Kidney epithelial cell (primary cell): ENCODE results near the gene CNNM4. TPM values are rescaled to one million over a fixed set of nuclear protein-coding genes. Genes with fewer than 3 reads are reported as not detected.

Experiments used
- DNase-seq: peaks from one replicate; pipeline ENCODE4 v3.0.0-alpha.2; 2010; ENCODE audit warnings: low read depth
- H3K27me3 ChIP-seq: 2 replicates; pipeline ENCODE4 v1.6.0; 2011; ENCODE audit warnings: low read length; ENCODE audit not compliant: control insufficient read depth, insufficient read depth
- H3K36me3 ChIP-seq: 2 replicates; pipeline ENCODE4 v1.5.1; 2011; ENCODE audit warnings: low read length; ENCODE audit not compliant: control insufficient read depth, insufficient read depth
- H3K4me3 ChIP-seq: 2 replicates; pipeline ENCODE4 v1.5.1; 2011; ENCODE audit warnings: low read depth, mild to moderate bottlenecking, control low read depth, low read length
- total RNA-seq: library from RNA; depleted of rRNA; stranded (reverse); fragments of >200 nt; gene quantifications from 2 replicates; pipeline ENCODE4 v1.2.3, GENCODE V29; 2015
- TF ChIP-seq, protein P1 (sequence below): IDR thresholded peaks from 2 replicates; pipeline ENCODE4 v1.5.1; 2011; ENCODE audit warnings: mild to moderate bottlenecking, moderate library complexity, low read length, control low read depth, inconsistent platforms; ENCODE audit not compliant: insufficient read depth, poor library complexity, severe bottlenecking

The CNNM4 gene
- total RNA-seq, 1 donor from 2014 or later: 8.2 TPM

GRCh38 chr2:96841701-96842495, 81.2 kb downstream of the CNNM4 start:
- TF ChIP-seq, protein P1, sequence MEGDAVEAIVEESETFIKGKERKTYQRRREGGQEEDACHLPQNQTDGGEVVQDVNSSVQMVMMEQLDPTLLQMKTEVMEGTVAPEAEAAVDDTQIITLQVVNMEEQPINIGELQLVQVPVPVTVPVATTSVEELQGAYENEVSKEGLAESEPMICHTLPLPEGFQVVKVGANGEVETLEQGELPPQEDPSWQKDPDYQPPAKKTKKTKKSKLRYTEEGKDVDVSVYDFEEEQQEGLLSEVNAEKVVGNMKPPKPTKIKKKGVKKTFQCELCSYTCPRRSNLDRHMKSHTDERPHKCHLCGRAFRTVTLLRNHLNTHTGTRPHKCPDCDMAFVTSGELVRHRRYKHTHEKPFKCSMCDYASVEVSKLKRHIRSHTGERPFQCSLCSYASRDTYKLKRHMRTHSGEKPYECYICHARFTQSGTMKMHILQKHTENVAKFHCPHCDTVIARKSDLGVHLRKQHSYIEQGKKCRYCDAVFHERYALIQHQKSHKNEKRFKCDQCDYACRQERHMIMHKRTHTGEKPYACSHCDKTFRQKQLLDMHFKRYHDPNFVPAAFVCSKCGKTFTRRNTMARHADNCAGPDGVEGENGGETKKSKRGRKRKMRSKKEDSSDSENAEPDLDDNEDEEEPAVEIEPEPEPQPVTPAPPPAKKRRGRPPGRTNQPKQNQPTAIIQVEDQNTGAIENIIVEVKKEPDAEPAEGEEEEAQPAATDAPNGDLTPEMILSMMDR: no peak
- Histone ChIP-seq H3K4me3 (no peak overlapping the region), H3K27me3 (no peaks in the 10 kb centered on the region), H3K36me3 (no peaks in the 10 kb centered on the region)
- no peak for DNase-seq

DNA sequence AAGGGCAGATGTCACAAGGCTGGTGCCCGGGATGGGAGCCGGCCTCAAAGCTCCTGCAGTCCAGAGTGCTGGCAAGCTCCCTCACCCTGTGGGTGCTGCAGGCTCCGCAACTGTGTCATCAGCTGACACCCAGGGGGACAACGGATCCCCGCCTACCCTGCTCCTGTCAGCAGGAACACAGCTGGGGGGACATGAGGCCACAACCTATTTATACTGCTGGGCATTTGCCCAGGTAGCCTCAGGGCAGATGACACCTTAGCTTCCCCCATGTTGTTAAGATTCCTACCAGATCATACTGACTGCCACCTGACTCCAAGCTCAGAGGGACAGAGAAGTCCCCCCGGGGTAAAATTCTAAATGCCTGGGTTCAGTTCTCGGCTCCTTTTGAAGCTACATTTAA, 81.9 kb downstream of the CNNM4 start:
- H3K27me3 ChIP-seq: no peaks in the 10 kb centered on the region
- TF ChIP-seq, protein P1: no peak
- no peak for DNase-seq
- H3K36me3 ChIP-seq: no peaks in the 10 kb centered on the region
- no peak overlapping the region for H3K4me3 ChIP-seq

DNA sequence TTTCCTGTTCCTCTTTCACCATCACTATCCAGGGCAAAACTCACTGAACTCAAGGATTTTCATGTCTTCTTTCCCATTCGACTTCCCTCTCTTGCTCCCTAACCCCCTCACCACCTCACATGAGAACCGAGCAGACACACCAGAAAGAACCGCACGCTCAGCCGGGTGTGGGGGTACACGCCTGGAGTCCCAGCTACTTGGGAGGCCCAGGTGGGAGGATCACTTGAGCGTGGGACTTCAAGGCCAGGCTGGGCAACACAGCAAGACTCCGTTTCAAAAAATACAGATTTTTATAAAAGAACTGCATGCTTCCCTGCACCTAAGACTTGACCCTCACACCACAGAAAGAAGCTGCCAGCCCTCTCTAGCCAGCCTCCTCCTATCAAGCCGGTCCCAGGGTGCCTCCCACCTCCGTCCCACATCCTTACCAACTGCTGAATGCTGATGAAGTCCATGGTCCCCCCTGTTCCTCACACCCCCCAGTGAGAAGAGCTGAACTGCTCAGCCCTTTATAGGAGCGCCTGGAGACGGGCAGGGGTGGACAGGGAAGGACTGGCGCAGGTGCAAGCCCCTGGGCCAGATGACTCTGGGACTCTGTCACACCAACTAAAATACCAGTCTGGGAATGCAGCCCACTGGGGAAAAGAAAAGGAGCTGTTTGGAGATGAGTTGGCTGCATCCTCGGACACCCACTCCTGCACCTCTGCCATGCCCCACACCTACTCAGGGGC, 83.0 kb downstream of the CNNM4 start, which contains the start of gene ANKRD23:
Gene ANKRD23, minus strand, starts transcription at position 484 of the 731 bp plus-strand sequence. Its CDS starts 29 bp downstream, at position 455.
- TF ChIP-seq, protein P1: no peak
- Histone ChIP-seq H3K27me3 (no peaks in the 10 kb centered on the region), H3K36me3 (no peaks in the 10 kb centered on the region), H3K4me3 (no peak within 1 kb of the TSS)
- DNase-seq: no peak

DNA sequence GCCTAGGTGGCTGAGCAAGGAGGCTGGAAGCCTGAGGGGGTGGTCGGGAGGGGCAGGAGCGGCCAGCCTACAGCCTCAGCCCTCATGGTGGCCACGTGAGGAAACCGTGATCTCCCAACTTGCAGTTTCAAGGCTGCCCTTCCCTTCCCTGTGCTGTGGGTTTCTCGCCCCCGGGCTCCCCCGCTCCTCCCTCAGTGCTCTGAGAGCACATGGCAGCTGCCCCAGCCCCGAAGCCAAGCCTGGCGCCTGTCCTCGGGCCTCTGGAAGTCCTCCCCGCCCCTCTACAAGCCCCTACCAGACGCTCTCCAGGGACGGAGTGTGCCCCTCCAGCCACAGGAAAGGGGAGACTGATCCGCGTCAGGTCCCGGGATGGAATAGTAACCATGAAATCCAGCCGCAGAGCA, 83.7 kb downstream of the CNNM4 start:
- H3K27me3 ChIP-seq: no peaks in the 10 kb centered on the region
- TF ChIP-seq, protein P1: no peak
- H3K4me3 ChIP-seq: no peak overlapping the region
- no peaks in the 10 kb centered on the region for H3K36me3 ChIP-seq
- DNase-seq: no peak

- no peak for DNase-seq
- TF ChIP-seq, protein P1: no peak
- Histone ChIP-seq H3K4me3 (no peak overlapping the region), H3K27me3 (no peaks in the 10 kb centered on the region), H3K36me3 (no peaks in the 10 kb centered on the region)
Observed at GRCh38 chr2:96846825-96847224, 86.1 kb downstream of the CNNM4 start.
